HepG2 (cell line): ENCODE data around the gene P2RX5. TPM values are rescaled to one million over a fixed set of nuclear protein-coding genes. Genes with fewer than 3 reads are reported as not detected.
"Not testable (repeated sequence)": the region's sequence is repeated elsewhere in the genome, so short reads cannot be mapped to it uniquely, and the experiment has no call there.

ENCODE experiments used
- ATAC-seq: fragments of 200-7000 bp; cut with Tn5 transposase; 3 replicates; pipeline ENCODE4 v1.9.1; 2020; ENCODE audit warnings: mild to moderate bottlenecking, moderate library complexity
- BruUV-seq: library from RNA; stranded (reverse); fragments of 400-500 nt; replicated peaks from 2 replicates; lab custom pipeline; 2021; lab: Mats Ljungman, UMichigan
- CTCF ChIA-PET: fragments of 300-600 bp; formaldehyde crosslinking; extraction: SDS; loops from one replicate; lab custom pipeline; 2021; ENCODE audit warnings: low total read pairs, inconsistent platforms, low intra/inter-chr PET ratio; lab: Yijun Ruan, JAX
- POLR2A ChIA-PET: fragments of 350-600 bp; sonication (Branson Sonifier 250); formaldehyde crosslinking; loops from one replicate; lab custom pipeline; 2020; ENCODE audit warnings: antibody characterized with exemption, inconsistent platforms; lab: Yijun Ruan, JAX
- DNase-seq: peaks from one replicate; pipeline ENCODE4 v3.0.0-alpha.2; 2015; ENCODE audit warnings: low spot score
- FAIRE-seq: peaks from 3 replicates; lab custom pipeline; 2011; peaks lifted over from hg19 to GRCh38; lab: Jason Lieb, UNC
- H2AFZ ChIP-seq: one replicate; pipeline ENCODE4 v1.6.1; 2011; ENCODE audit warnings: low read length, inconsistent platforms
- H3K27ac ChIP-seq: fragments of 300-600 bp; 3 replicates; pipeline ENCODE4 v1.8.0; 2011; ENCODE audit warnings: mixed run types, mild to moderate bottlenecking, mixed read lengths, low read length, inconsistent platforms; ENCODE audit not compliant: insufficient read depth; ENCODE audit errors: extremely low read length
- H3K27me3 ChIP-seq, 2 experiments: fragments of 200-600 bp in 1 of 2; 2 replicates in 1 of 2; 3 replicates in 1 of 2; pipeline versions ENCODE4 v1.6.0 to v1.8.0; 2011; ENCODE audit warnings: low read length in 2 of 2, mild to moderate bottlenecking in 2 of 2, moderate library complexity in 2 of 2, inconsistent platforms in 1 of 2; ENCODE audit not compliant: insufficient read depth in 2 of 2, control insufficient read depth in 1 of 2
- H3K36me3 ChIP-seq, 2 experiments: fragments of 200-600 bp in 1 of 2; replicated peaks in 1 of 2; 2 replicates in 1 of 2; 3 replicates in 1 of 2; pipeline versions ENCODE4 v1.5.1 to v1.8.0; 2011; ENCODE audit warnings: low read length in 2 of 2, inconsistent platforms in 1 of 2; ENCODE audit not compliant: insufficient read depth in 2 of 2, control insufficient read depth in 1 of 2
- H3K4me1 ChIP-seq: 2 replicates; pipeline ENCODE4 v1.5.1; 2012; ENCODE audit warnings: low read length, inconsistent platforms; ENCODE audit not compliant: insufficient read depth
- H3K4me2 ChIP-seq: 2 replicates; pipeline ENCODE4 v1.6.0; 2011; ENCODE audit warnings: low read depth, low read length, inconsistent platforms
- H3K4me3 ChIP-seq, 3 experiments: fragments of 200-600 bp in 1 of 3; sonication (generic), shearing (Covaris generic) in 1 of 3; replicated peaks in 1 of 3; 2 replicates each; pipeline ENCODE4 v1.5.1; 2011 to 2016; ENCODE audit warnings: low read length in 3 of 3, inconsistent platforms in 2 of 3, low read depth in 2 of 3, mild to moderate bottlenecking in 2 of 3, control low read depth in 1 of 3, mixed read lengths in 1 of 3; ENCODE audit not compliant: insufficient read depth in 1 of 3
- H3K79me2 ChIP-seq: one replicate; pipeline ENCODE4 v1.6.1; 2011; ENCODE audit warnings: low read length, inconsistent platforms; ENCODE audit not compliant: insufficient read depth
- H3K9ac ChIP-seq: 2 replicates; pipeline ENCODE4 v1.6.0; 2011; ENCODE audit warnings: mild to moderate bottlenecking, low read depth, low read length, inconsistent platforms; ENCODE audit not compliant: insufficient read depth
- H3K9me3 ChIP-seq: 2 replicates; pipeline ENCODE4 v1.5.1; 2012; ENCODE audit warnings: mild to moderate bottlenecking, low read length
- H4K20me1 ChIP-seq: 2 replicates; pipeline ENCODE4 v1.6.0; 2011; ENCODE audit warnings: inconsistent platforms, mild to moderate bottlenecking, low read length, moderate library complexity; ENCODE audit not compliant: insufficient read depth
- FOXO4 ChIP-seq: sonication (generic); formaldehyde crosslinking; conservative IDR thresholded peaks from 2 replicates; pipeline ENCODE4 v1.8.1; 2023; ENCODE audit warnings: missing genetic modification reagents
- ZNF138 ChIP-seq: sonication (generic); formaldehyde crosslinking; IDR thresholded peaks from 2 replicates; pipeline ENCODE4 v1.5.0; 2020; ENCODE audit warnings: mild to moderate bottlenecking, low read depth, missing genetic modification reagents
- ZNF224 ChIP-seq: sonication (generic); formaldehyde crosslinking; IDR thresholded peaks from 2 replicates; pipeline ENCODE4 v1.5.0; 2020; ENCODE audit warnings: mild to moderate bottlenecking, missing genetic modification reagents
- ZNF501 ChIP-seq: sonication (generic); formaldehyde crosslinking; IDR thresholded peaks from 2 replicates; pipeline ENCODE4 v1.5.1; 2020; ENCODE audit warnings: mild to moderate bottlenecking, moderate library complexity, missing genetic modification reagents
- ZNF782 ChIP-seq: sonication (generic); formaldehyde crosslinking; IDR thresholded peaks from 2 replicates; pipeline ENCODE4 v1.4.0; 2020; ENCODE audit warnings: missing genetic modification reagents, mild to moderate bottlenecking, borderline replicate concordance
- WGBS: methylation state at CpG from one replicate; pipeline ENCODE4 v1.1.6; 2017; ENCODE audit warnings: low lambda C conversion rate; 5-methylcytosine and 5-hydroxymethylcytosine counted together
- in situ Hi-C: cut with HindIII; loops from 2 replicates; pipeline ENCODE4 v1.10.0; 2017; ENCODE audit warnings: low pct_unique_long_range_greater_than_20kb; ENCODE audit not compliant: extremely low pct_ligation_motif_present
- intact Hi-C: fragments of 100-400 bp; cut with micrococcal nuclease; formaldehyde crosslinking; loops from one replicate; pipeline ENCODE4 v1.10.0; 2022; ENCODE audit not compliant: unreplicated experiment
- polyA plus RNA-seq, 8 experiments: library from polyadenylated mRNA; depleted of rRNA in 3 of 8; stranded (reverse) in 7 of 8; unstranded in 1 of 8; fragments of >200 nt; fragmentation: Illumina TruSeq in 4 of 8; extraction: Trizol in 4 of 8; gene quantifications; 2 replicates each; pipeline versions ENCODE4 v1.2.1 to v1.2.3, GENCODE V29; 2011 to 2016; ENCODE audit warnings: low read depth in 4 of 8, missing spikeins in 1 of 8, mixed read lengths in 1 of 8; ENCODE audit not compliant: insufficient read depth in 1 of 8
- total RNA-seq, 5 experiments: library from RNA; depleted of rRNA; stranded (reverse); fragments of >200 nt; fragmentation: Illumina TruSeq; extraction: Trizol; gene quantifications; 2 replicates each; pipeline ENCODE4 v1.2.3, GENCODE V29; 2016; ENCODE audit warnings: low read depth in 1 of 5
- TF ChIP-seq, protein P1 (sequence below): sonication (generic); formaldehyde crosslinking; IDR thresholded peaks from 2 replicates; pipeline ENCODE4 v1.8.1; 2023; ENCODE audit warnings: mild to moderate bottlenecking, moderate library complexity, missing genetic modification reagents

Gene P2RX5
- total and polyA plus RNA-seq, 2 of the 13 experiments (the other 11 are each of a cell fraction or from before 2014, with no cell fraction given) = 0.95 to 1.7 TPM

DNA sequence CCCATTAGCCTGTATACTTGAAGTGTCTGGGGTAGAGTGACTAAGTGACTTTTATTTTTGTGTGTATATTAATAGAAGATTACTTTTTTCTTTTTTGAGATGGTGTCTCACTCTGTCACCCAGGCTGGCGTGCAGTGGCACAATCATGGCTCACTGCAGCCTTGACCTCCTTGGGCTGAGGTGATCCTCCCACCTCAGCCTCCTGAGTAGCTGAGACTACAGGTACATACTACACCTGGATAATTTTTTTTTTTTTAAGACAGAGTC, 9.7 kb upstream of the P2RX5 start:
- H3K4me3 ChIP-seq, in situ Hi-C loops, H3K4me1 ChIP-seq, intact Hi-C loops, H3K9ac ChIP-seq, H4K20me1 ChIP-seq, ATAC-seq, DNase-seq, H3K27me3 ChIP-seq, CTCF ChIA-PET, BruUV-seq, H2AFZ ChIP-seq, H3K9me3 ChIP-seq, H3K27ac ChIP-seq, POLR2A ChIA-PET, H3K4me2 ChIP-seq, H3K79me2 ChIP-seq, FAIRE-seq, H3K36me3 ChIP-seq: not testable (repeated sequence)
- WGBS = 68% methylated on average over 1 of the region's 1 CpG

GRCh38 chr17:3704931-3705717, 9.2 kb upstream of the P2RX5 start:
- BruUV-seq = no TSS peak
- ATAC-seq = no peak
- WGBS = 59% methylated on average over 20 of the region's 20 CpGs
- Histone ChIP-seq H4K20me1 (no peaks in the 10 kb centered on the region), H3K79me2 (no peaks in the 10 kb centered on the region), H3K4me1 (no peaks in the 10 kb centered on the region), H3K27ac (no peak overlapping the region), H3K9ac (no peak overlapping the region), H3K4me2 (no peak overlapping the region), H3K9me3 (no peaks in the 10 kb centered on the region), H3K4me3 (no peak overlapping the region), H3K27me3 (peaks cover 0 to 3% of the 10 kb centered on the region in 2 experiments; a peak in 1 of 5 replicates), H2AFZ (no peak overlapping the region), H3K36me3 (no peaks in the 10 kb centered on the region)
- TF ChIP-seq FOXO4 (CRISPR knock-in tag) (no peak), ZNF501 (CRISPR knock-in tag) (no peak), ZNF224 (CRISPR knock-in tag) (no peak), ZNF138 (CRISPR knock-in tag) (no peak), ZNF782 (no peak)
- TF ChIP-seq, protein P1, sequence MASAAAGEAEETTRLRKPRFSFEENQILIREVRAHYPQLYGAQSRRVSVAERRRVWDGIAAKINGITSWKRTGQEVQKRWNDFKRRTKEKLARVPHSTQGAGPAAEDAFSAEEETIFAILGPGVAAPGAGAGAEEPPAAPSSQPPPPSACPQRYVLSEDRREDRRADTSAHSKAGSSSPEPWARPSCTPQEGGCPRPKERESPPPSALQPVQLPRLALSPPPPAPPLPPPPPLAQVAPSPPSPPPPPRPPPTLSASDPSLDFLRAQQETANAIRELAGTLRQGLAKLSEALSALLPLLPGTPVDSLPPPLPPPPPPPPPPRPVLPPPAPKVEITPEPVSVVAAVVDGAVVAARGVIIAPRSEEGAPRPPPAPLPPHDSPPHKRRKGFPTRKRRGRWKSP (CRISPR knock-in tag) = no peak
- no peak for FAIRE-seq
- CTCF ChIA-PET = no interaction called here
- DNase-seq = no peak
- in situ Hi-C loops (no loop called here), intact Hi-C loops (no loop called here)
- POLR2A ChIA-PET = no interaction called here
